Measurements from ENCODE around the gene UBE2E3.
"Not testable (repeated sequence)": the region's sequence is repeated elsewhere in the genome, so short reads cannot be mapped to it uniquely, and the experiment has no call there.

UBE2E3 gene

GRCh38 chr2:180980106-180980942 lies at the start of gene UBE2E3:
Gene UBE2E3 (plus strand): TSS chr2:180980605. CDS start chr2:180982043, 1,438 bp downstream.
- peak; percentile 48 for DNase-seq

DNA sequence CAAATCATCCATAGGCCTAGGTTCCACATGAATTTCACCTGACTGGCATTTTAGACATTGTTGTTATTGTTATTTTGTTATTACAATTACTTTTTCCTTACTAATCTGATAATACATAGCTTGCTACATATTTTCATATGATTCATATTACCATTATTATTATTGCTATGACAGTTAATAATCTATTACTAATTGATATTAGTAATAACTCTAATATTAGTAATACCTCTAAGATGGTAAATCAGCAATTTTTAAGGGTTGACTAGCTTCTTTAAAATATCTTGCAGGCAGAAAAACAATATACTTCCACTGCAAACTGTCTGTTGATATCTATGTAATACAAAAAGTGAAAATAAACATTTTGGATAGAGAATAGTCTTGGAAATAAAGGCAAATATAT lies 48.6 kb upstream of the UBE2E3 start:
- no peak for DNase-seq

DNA sequence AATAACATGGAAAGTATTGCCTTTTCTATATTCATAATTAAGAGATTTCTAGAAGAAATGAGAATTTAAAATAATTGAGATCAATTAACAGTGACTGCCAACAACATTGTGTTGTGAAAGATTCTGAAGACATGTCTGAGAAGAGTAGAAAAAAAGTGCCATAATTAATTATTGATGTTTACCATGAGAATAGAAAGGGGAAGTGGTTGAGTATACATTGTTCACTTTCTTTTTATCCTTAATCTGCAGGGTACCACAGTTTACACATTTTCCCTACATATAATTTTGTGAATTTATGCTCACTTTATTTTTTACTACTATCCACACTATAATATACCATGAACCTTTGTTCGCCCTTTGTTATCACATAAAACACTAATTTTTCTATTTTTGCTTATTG lies 47.1 kb upstream of the UBE2E3 start:
- no peak for DNase-seq

GRCh38 chr2:180934911-180935310 lies 45.5 kb upstream of the UBE2E3 start:
- DNase-seq, result no peak

- not testable (repeated sequence) for DNase-seq
These were observed 42.9 kb upstream of the UBE2E3 start for GRCh38 chr2:180937480-180937879.

- no peak for DNase-seq
These were observed 42.0 kb upstream of the UBE2E3 start for GRCh38 chr2:180938451-180938850.

DNA sequence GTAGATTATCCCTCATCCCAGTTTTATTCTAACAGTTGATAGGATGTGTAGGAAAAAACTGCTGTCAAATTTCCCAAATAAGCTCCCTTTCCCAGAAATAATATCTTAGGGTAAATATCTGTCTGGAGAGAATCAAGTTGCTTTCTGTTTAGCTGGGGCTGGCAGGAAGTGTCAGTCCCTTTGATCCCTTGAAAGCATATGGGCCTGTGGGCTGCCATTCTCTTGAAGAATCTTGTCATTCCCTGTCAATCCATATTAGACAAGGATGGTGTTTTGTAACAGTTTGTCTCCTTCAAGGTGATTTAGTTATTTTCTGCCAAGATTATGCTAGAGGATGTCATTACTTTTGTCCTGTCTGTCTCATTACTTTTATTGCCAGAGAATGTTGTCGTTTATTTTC lies 37.1 kb upstream of the UBE2E3 start:
- no peak for DNase-seq

GRCh38 chr2:180944372-180944771 lies 36.0 kb upstream of the UBE2E3 start:
- DNase-seq, result no peak

GRCh38 chr2:180947208-180947689 lies 33.2 kb upstream of the UBE2E3 start:
- no peak for DNase-seq

- DNase-seq, result no peak
These were observed 30.5 kb upstream of the UBE2E3 start for GRCh38 chr2:180949896-180950295.

DNA sequence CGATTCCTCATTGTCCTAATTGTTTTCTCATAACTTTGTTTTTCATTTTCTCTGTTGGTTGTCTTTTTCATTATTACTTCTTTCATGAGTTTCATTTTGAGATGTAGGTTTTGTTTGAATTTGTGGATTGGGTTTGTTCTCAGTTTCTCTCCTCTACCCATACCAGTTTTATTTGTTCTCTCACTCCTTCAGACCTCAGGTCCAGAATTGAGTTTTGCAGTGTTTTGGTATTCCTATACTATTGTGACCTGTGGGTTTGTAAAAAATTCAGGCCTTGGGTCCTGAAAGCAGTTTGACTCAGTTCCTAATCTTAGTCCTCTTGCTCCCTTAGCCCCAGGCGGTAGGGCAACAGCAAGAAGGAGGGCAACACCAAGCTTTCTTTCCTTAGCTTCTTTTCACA lies 28.3 kb upstream of the UBE2E3 start:
- no peak for DNase-seq

DNA sequence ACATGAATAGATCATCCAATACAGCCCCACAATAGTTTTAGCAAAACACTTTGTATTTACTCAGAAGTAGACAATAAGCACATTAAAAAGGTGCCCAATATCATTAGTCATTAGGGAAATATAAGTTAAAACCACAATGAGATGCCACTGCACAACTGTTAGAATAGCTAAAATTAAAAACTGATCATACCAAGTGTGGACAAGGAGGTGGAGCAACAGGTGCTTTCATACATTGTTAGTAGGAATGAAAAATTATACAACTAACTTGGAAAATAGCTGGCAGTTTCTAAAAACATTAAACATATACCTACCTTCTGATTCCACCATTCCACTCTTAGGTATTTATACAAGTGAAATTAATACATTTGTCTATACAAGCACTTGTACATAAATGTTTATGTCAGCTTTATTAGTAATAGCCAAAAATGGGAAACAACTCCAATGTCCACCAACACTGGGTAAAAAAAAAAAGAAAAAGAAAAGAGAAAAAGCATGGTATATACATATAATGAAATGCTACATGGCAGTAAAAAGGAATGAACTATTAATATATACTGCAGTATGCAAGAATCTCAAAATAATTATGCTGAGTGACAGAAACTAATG lies 27.6 kb upstream of the UBE2E3 start:
- DNase-seq, result no peak

GRCh38 chr2:180953550-180953949 lies 26.9 kb upstream of the UBE2E3 start:
- no peak for DNase-seq

DNA sequence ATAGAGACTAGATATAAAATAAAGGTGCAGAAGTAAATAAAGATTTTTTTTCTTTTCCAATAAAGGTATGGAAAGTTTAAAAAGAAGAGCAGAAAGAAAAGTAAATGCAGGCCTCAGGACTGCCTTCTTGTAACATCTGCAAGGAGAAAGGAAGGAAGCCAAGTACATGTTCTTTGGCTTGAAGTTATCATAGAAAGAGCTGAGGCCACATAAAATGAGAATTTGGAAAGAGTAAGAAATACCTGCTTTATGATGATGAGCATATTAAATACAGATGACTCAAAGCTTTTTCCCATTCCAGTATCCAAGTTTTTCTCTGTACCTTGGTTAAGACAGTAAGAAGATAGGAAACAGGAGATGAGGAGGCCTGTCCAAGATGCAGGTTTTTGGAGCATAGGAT lies 25.3 kb upstream of the UBE2E3 start:
- DNase-seq, result no peak

GRCh38 chr2:180959787-180960186 lies 20.6 kb upstream of the UBE2E3 start:
- DNase-seq, result no peak

DNA sequence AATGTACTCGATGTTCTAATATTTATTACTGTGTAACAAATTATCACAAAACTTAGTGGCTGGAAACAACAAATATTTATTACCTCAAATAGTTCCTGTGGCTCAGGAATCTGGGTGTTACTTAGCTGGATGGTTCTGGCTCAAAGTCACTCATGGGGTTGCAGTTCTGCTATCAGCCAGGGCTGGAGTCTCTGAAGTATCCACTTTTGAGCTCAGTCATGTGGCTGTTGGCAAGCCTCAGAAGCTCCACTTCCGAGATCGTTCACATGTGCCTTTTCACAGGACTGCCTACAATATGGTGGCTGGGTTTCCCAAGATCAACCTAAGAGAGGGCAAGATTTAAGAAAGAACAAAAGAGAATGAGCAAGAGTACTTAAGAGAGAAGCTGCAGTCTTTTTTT lies 19.4 kb upstream of the UBE2E3 start:
- DNase-seq, result no peak

- no peak for DNase-seq
These were observed 17.6 kb upstream of the UBE2E3 start for GRCh38 chr2:180962727-180963314.

GRCh38 chr2:180966378-180966777 lies 14.0 kb upstream of the UBE2E3 start:
- DNase-seq, result no peak

DNA sequence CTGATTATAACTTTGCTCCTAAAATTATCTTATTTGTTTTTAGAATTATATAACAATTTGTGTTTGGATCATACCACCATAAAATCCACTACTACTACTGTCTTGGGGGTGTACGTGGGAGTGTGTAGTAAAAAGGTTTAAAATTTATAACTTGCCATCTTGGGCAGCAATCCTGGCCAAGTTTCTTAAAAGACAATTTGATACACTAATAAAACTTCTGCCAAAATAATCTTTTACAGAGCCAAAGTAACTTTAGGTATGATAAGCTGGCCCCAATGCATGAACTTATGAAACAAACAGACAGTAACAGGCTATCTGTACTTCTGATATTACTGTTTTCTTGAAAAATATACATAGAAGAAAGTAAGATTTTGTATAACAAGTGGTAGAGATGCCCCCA lies 11.3 kb upstream of the UBE2E3 start:
- no peak for DNase-seq

DNA sequence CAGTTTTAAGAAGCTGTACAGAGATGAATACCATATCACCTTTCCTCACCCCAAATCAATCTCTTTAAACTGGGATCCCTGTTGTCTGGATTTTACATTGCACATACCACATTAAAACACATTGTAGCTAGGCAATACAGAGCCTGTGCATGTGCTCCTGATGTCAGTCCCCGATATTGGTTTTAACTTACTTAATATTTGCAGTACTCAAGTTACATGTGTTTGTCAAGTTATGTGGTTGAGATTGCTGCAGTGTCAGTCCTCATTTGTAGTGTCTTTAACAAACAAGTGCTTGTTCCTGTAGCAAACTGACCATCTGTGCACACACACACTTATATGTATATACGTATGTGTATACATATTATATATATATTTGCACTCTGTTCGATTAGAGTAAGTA lies 10.4 kb upstream of the UBE2E3 start:
- DNase-seq, result no peak

GRCh38 chr2:180971811-180972210 lies 8.6 kb upstream of the UBE2E3 start:
- DNase-seq, result no peak

GRCh38 chr2:180975585-180975984 lies 4.8 kb upstream of the UBE2E3 start:
- DNase-seq, result no peak

GRCh38 chr2:180978903-180979748 lies 1.3 kb upstream of the UBE2E3 start:
- no peak for DNase-seq

Data from NCI-H1048 (cell line).